Erythroblast (primary cell): ENCODE measurements around the gene PRIM1.

ENCODE experiments used
- GATA1 ChIP-seq: IDR thresholded peaks from 2 replicates; pipeline ENCODE4 v1.6.1; 2011; ENCODE audit warnings: low read depth, mild to moderate bottlenecking, control low read depth, low read length, moderate library complexity
- POLR2A ChIP-seq: IDR thresholded peaks from 2 replicates; pipeline ENCODE4 v1.6.1; 2011; ENCODE audit warnings: mild to moderate bottlenecking, low read length

GRCh38 chr12:56758728-56759262, 6.7 kb upstream of the PRIM1 start:
- TF ChIP-seq POLR2A: no peak
- no peak for TF ChIP-seq GATA1
